Muscle layer of duodenum (tissue), 2 donors: ENCODE results near the gene USP20.

ENCODE experiments used
- H3K27ac ChIP-seq: one replicate; pipeline ENCODE4 v1.7.0; 2013; ENCODE audit warnings: mild to moderate bottlenecking, low read length
- H3K27me3 ChIP-seq: one replicate; pipeline ENCODE4 v1.7.0; 2013; ENCODE audit warnings: low read depth, mild to moderate bottlenecking, control low read depth, low read length
- H3K36me3 ChIP-seq, 2 donors: one replicate each; pipeline ENCODE4 v1.7.0; 2013; ENCODE audit warnings: low read length in 2 of 2, control low read depth in 1 of 2, mild to moderate bottlenecking in 1 of 2; ENCODE audit not compliant: insufficient read depth in 2 of 2, control insufficient read depth in 1 of 2
- H3K4me1 ChIP-seq, 2 donors: one replicate each; pipeline ENCODE4 v1.7.0; 2013; ENCODE audit warnings: low read length in 2 of 2, mild to moderate bottlenecking in 2 of 2, control low read depth in 1 of 2, moderate library complexity in 1 of 2; ENCODE audit not compliant: insufficient read depth in 2 of 2, control insufficient read depth in 1 of 2
- H3K4me3 ChIP-seq, 2 donors: one replicate each; pipeline ENCODE4 v1.7.0; 2013; ENCODE audit warnings: low read length in 2 of 2, low read depth in 1 of 2, mild to moderate bottlenecking in 1 of 2
- H3K9me3 ChIP-seq, 2 donors: one replicate each; pipeline ENCODE4 v1.7.0; 2013; ENCODE audit warnings: low read length in 2 of 2, control low read depth in 1 of 2, mild to moderate bottlenecking in 1 of 2; ENCODE audit not compliant: control insufficient read depth in 1 of 2
- donor health status: healthy.

Gene USP20

DNA sequence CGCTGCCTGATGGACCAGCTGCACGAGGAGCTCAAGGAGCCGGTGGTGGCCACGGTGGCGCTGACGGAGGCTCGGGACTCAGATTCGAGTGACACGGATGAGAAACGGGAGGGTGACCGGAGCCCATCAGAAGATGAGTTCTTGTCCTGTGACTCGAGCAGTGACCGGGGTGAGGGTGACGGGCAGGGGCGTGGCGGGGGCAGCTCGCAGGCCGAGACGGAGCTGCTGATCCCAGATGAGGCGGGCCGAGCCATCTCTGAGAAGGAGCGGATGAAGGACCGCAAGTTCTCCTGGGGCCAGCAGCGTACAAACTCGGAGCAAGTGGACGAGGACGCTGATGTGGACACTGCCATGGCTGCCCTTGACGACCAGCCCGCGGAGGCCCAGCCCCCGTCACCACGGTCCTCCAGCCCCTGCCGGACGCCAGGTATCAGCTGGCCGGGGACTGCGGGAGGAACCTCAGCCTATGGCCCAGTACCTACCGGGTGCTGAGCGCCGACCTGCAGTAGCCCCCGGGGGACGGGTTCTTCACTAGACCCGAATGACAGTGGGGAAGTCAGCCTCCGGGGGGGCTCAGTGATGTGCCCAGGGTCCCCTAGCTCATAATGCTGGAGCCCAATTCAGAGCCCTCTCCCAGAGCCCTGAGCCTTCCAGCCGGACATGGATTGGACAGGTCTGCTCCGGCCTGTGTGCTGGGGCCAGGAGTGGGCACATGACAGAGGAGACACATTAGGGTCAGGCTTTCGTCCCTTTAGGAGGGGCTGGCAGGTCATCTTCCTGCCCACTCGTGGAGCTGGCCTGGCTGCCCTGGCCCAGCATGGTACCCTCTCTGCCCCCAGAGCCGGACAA is 33.0 kb downstream of the USP20 start:
- Histone ChIP-seq H3K27ac (no peak overlapping the region), H3K9me3 (no peaks in the 10 kb centered on the region), H3K4me1 (no peaks in the 10 kb centered on the region), H3K4me3 (no peak overlapping the region), H3K36me3 (peaks cover 4 to 67% of the 10 kb centered on the region in 2 donors), H3K27me3 (no peaks in the 10 kb centered on the region)

DNA sequence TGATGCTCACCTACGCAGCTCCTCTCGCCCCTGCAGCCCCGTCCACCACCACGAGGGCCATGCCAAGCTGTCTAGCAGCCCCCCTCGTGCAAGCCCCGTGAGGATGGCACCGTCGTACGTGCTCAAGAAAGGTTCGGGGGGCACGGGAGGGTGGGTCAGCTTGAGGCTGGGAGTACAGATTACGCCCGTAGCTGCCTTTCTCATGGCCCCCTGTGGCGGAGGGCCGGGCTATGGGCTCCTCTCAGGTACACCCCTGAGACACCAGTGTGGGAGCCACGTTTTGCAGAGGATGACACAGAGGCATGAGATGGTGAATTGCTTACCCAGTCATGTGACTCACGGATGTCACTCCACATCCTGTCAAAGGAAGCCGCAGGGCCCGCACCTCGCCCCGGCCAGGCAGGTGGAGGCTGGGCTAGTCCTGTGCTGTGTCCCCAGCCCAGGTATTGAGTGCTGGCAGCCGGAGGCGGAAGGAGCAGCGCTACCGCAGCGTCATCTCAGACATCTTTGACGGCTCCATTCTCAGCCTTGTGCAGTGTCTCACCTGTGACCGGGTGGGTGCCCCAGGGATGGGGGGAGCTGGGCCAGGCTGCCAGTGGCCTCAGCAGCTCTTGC is 33.7 kb downstream of the USP20 start:
- Histone ChIP-seq H3K27me3 (no peaks in the 10 kb centered on the region), H3K4me3 (no peak overlapping the region), H3K27ac (no peak overlapping the region), H3K36me3 (peaks cover 7 to 69% of the 10 kb centered on the region in 2 donors), H3K9me3 (no peaks in the 10 kb centered on the region), H3K4me1 (no peaks in the 10 kb centered on the region)

- Histone ChIP-seq H3K27me3 (no peaks in the 10 kb centered on the region), H3K9me3 (no peaks in the 10 kb centered on the region), H3K4me1 (no peaks in the 10 kb centered on the region), H3K4me3 (no peak overlapping the region), H3K27ac (no peak overlapping the region), H3K36me3 (peaks cover 13 to 77% of the 10 kb centered on the region in 2 donors)
Measured at GRCh38 chr9:129869585-129870501, 34.6 kb downstream of the USP20 start.

DNA sequence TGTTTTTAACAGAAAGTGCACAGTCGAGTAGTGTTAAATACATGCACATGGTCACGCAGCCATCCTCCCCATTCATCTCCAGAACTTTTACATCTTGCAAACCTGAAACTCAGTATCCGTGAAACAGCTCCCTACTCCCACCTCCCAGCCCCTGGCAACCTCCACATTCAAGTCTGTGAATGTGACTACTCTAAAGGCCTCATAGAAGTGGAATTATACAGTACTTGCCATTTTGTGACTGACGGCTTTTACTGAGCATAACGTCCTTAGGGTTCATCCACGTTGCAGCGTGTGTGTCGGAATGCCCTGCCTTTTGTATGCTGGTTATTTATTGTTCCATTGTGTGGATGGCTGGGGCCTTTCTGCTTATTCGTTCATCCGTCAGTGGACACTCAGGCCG is 35.8 kb downstream of the USP20 start:
- Histone ChIP-seq H3K4me3 (no peak overlapping the region), H3K27me3 (no peaks in the 10 kb centered on the region), H3K9me3 (no peaks in the 10 kb centered on the region), H3K27ac (no peak overlapping the region), H3K4me1 (no peaks in the 10 kb centered on the region), H3K36me3 (peaks cover 20 to 78% of the 10 kb centered on the region in 2 donors)

DNA sequence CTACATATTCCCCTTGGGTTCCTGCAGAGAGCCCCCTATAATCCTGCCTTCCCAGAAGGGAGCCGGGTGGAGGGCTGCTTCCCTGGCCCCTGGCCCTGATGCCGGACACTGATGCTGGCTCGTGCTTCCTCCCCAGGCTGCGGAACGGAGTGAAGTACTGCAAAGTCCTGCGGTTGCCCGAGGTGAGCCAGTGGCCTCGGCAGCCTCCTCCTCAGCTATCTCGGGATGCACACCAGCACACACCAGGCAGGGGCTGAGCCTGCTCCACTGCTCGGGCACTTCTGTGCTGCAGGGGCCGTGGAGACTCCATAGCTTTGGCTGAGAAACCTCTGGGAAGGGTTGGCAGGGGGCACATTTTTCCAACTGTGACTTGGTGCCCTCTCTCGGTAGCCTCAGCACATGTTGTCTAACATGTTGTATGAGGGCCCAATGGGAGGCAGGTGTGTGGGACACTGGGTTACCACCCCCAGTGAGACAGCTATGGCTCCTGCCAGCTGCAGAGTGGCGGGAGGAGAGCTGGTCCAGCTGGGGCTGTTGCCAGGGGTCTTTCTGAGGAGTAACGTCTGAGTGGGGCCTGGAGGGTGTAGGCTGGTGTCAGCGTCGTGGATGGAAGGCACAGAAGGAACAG is 38.4 kb downstream of the USP20 start:
- Histone ChIP-seq H3K9me3 (no peaks in the 10 kb centered on the region), H3K4me3 (no peak overlapping the region), H3K36me3 (peaks cover 26 to 63% of the 10 kb centered on the region in 2 donors), H3K4me1 (no peaks in the 10 kb centered on the region), H3K27me3 (no peaks in the 10 kb centered on the region), H3K27ac (no peak overlapping the region)

DNA sequence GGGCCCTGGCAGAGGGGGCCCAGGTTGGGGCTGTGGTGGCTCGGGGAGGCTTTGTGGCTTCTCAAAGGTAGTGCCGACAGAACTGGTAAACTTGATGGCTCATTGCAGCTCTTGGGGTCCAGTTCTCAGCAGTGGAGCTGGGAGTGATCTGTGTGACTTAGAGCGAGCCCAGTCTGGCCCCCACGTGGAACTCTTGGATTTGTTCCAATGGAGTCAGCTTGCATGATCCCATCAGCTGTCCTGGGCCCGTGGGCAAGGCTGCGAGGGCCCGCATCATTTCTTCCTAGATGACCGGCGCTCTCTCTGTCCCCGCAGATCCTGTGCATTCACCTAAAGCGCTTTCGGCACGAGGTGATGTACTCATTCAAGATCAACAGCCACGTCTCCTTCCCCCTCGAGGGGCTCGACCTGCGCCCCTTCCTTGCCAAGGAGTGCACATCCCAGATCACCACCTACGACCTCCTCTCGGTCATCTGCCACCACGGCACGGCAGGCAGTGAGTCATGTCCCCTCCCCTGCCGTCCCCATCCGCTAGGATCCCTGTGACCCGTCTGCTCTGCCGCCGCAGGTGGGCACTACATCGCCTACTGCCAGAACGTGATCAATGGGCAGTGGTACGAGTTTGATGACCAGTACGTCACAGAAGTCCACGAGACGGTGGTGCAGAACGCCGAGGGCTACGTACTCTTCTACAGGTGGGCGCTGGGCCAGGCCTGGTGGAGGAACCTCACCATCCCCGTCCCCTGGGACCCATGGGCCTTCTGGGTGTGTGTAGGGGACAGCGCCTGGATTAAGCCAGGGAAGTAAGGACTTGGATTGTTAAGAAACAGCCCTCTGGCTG is 39.2 kb downstream of the USP20 start:
- Histone ChIP-seq H3K27me3 (no peaks in the 10 kb centered on the region), H3K4me1 (no peaks in the 10 kb centered on the region), H3K9me3 (no peaks in the 10 kb centered on the region), H3K4me3 (no peak overlapping the region), H3K36me3 (peaks cover 26 to 55% of the 10 kb centered on the region in 2 donors), H3K27ac (no peak overlapping the region)

- H3K27ac ChIP-seq = no peak overlapping the region
Measured at GRCh38 chr9:129875181-129875611, 39.9 kb downstream of the USP20 start.

DNA sequence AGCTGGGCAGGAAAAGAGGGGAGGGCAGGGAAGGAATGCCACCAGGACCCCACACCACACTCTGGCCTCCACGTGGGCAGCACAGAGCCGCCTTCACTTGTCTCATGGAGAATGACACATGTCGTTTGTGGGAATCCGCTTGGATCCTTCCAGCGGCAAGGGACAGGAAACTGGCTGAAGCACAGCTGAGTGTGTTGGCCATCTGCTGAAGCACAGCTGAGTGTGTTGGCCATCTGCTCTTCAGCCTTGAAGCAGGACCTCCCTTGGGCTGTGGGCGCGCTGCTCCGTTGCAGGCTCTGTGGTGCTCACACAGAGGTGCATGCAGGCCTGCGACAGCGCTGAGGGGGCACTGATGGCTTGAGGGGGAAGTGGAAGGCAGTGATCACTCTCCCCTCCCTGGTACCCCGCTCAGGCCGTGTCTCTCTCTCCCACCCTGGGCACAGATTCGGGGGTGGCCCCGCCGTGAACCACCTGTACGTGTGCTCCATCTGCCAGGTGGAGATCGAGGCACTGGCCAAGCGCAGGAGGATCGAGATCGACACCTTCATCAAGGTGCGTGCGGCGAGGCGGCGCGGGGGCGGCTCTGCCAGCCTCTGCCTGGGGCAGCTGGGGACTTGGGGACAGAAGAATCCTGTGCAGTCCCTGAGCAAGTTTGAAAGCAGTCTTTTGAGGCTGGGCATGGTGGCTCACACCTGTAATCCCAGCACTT is 40.6 kb downstream of the USP20 start:
- H3K27me3 ChIP-seq = no peaks in the 10 kb centered on the region
- peaks cover 26 to 54% of the 10 kb centered on the region in 2 donors for H3K36me3 ChIP-seq
- peaks cover 0 to 7% of the 10 kb centered on the region in 2 donors for H3K4me1 ChIP-seq
- no peaks in the 10 kb centered on the region for H3K9me3 ChIP-seq
- H3K27ac ChIP-seq = no peak overlapping the region
- no peak overlapping the region for H3K4me3 ChIP-seq

More at GRCh38 chr9:129875181-129875611, 39.9 kb downstream of the USP20 start:
- Histone ChIP-seq H3K9me3 (no peaks in the 10 kb centered on the region), H3K4me3 (no peak overlapping the region), H3K36me3 (peaks cover 26 to 55% of the 10 kb centered on the region in 2 donors), H3K27me3 (no peaks in the 10 kb centered on the region), H3K4me1 (peaks cover 0 to under 1% of the 10 kb centered on the region in 2 donors)

DNA sequence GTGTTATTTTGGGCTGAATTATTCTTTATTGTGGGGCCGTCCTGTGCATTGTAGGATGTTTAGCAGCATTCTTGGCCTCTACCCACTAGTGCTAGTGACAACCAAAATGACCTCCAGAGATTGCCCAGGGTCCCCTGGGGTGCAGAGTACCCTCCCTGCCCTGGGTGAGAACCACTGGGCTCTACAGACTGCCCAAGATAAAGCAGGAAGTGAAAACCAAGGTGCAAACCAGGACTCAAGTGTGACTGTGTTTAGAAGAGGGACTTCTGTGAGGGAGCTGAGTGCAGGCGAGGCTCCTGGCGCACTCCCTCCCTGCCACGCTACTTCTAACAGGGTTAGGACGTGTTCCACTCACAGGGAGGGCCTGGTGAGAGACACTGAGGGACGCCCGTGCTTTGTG is 41.6 kb downstream of the USP20 start:
- H3K27me3 ChIP-seq = no peaks in the 10 kb centered on the region
- H3K9me3 ChIP-seq = no peaks in the 10 kb centered on the region
- H3K4me3 ChIP-seq = no peak overlapping the region
- no peak overlapping the region for H3K27ac ChIP-seq
- H3K36me3 ChIP-seq = peaks cover 26 to 57% of the 10 kb centered on the region in 2 donors
- peaks cover 0 to 17% of the 10 kb centered on the region in 2 donors for H3K4me1 ChIP-seq

DNA sequence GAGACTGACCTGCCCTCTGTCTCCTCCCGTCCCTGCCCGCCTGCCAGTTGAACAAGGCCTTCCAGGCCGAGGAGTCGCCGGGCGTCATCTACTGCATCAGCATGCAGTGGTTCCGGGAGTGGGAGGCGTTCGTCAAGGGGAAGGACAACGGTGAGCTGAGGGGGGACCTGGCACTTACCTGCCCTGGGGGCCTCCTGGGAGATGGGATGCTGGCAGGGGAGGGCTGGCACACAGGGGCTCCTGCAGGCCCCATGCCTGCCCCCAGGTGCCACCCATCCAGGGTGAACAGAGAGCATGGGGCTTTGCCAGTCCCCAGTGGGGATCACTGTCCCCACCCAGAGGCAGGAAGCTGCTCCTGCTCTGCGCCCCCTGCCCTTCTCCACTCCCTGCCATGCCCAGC is 43.0 kb downstream of the USP20 start:
- H3K36me3 ChIP-seq = peaks cover 26 to 56% of the 10 kb centered on the region in 2 donors
- no peak overlapping the region for H3K27ac ChIP-seq
- H3K4me3 ChIP-seq = no peak overlapping the region
- peaks cover 0 to 19% of the 10 kb centered on the region in 2 donors for H3K4me1 ChIP-seq
- H3K9me3 ChIP-seq = no peaks in the 10 kb centered on the region
- no peaks in the 10 kb centered on the region for H3K27me3 ChIP-seq
